PC-3 (cell line): ENCODE measurements around the gene KRT86. TPM values are rescaled to one million over a fixed set of nuclear protein-coding genes. Genes with fewer than 3 reads are reported as not detected.
A peak's percentile ranks its signal among the peaks of the same experiment; 100 is the strongest.

Experiments
- ATAC-seq: fragments of 200-7000 bp; cut with Tn5 transposase; 2 replicates; pipeline ENCODE4 v1.9.1; 2020; ENCODE audit warnings: mild to moderate bottlenecking, moderate library complexity
- BruUV-seq: library from RNA; stranded (reverse); fragments of 400-500 nt; replicated peaks from 2 replicates; lab custom pipeline; 2021; lab: Mats Ljungman, UMichigan
- CTCF ChIA-PET: fragments of 300-600 bp; sonication (Branson Sonifier 250); formaldehyde crosslinking; loops from one replicate; lab custom pipeline; 2022; ENCODE audit warnings: antibody characterized with exemption; lab: Charles Lee
- POLR2A ChIA-PET: fragments of 300-600 bp; sonication (Branson Sonifier 250); formaldehyde crosslinking; loops from one replicate; lab custom pipeline; 2022; ENCODE audit warnings: antibody characterized with exemption; ENCODE audit not compliant: unreplicated experiment; lab: Charles Lee
- DNase-seq: peaks from one replicate; pipeline ENCODE4 v3.0.0-alpha.2; 2015
- H2AFZ ChIP-seq: fragments of 300-600 bp; sonication (generic); 2 replicates; pipeline ENCODE4 v1.6.0; 2016; ENCODE audit warnings: antibody characterized with exemption, low read length
- H3F3A ChIP-seq: fragments of 300-600 bp; sonication (generic); one replicate; pipeline ENCODE4 v1.6.0; 2017; ENCODE audit warnings: antibody characterized with exemption, low read length, control low read depth, mild to moderate bottlenecking; ENCODE audit not compliant: unreplicated experiment
- H3K27ac ChIP-seq: fragments of 300-600 bp; sonication (generic); 2 replicates; pipeline ENCODE4 v1.5.1; 2016; ENCODE audit warnings: mild to moderate bottlenecking, low read length
- H3K27me3 ChIP-seq: fragments of 300-600 bp; sonication (generic); 2 replicates; pipeline ENCODE4 v1.6.1; 2016; ENCODE audit warnings: low read length, mixed read lengths
- H3K36me3 ChIP-seq: fragments of 300-600 bp; sonication (generic); 2 replicates; pipeline ENCODE4 v1.6.1; 2016; ENCODE audit warnings: low read depth, mixed run types, low read length, mixed read lengths
- H3K4me1 ChIP-seq: fragments of 300-600 bp; sonication (generic); 2 replicates; pipeline ENCODE4 v1.5.1; 2016; ENCODE audit warnings: low read length; ENCODE audit not compliant: insufficient read depth
- H3K4me2 ChIP-seq: fragments of 300-600 bp; sonication (generic); 2 replicates; pipeline ENCODE4 v1.6.0; 2016; ENCODE audit warnings: low read length
- H3K4me3 ChIP-seq: fragments of 300-600 bp; sonication (generic); 2 replicates; pipeline ENCODE4 v1.5.1; 2016; ENCODE audit warnings: mild to moderate bottlenecking, low read length, mixed read lengths
- H3K79me2 ChIP-seq: fragments of 300-600 bp; sonication (generic); 2 replicates; pipeline ENCODE4 v1.6.1; 2017; ENCODE audit warnings: low read length, mixed read lengths
- H3K9ac ChIP-seq: fragments of 300-600 bp; sonication (generic); 2 replicates; pipeline ENCODE4 v1.6.0; 2016; ENCODE audit warnings: mild to moderate bottlenecking, low read length
- H3K9me2 ChIP-seq: fragments of 300-600 bp; sonication (generic); replicated peaks from 2 replicates; pipeline ENCODE4 v1.6.1; 2016; ENCODE audit warnings: mixed run types, low read length, mixed read lengths
- H3K9me3 ChIP-seq: fragments of 300-600 bp; sonication (generic); 2 replicates; pipeline ENCODE4 v1.6.1; 2016; ENCODE audit warnings: low read length, mixed read lengths
- H4K20me1 ChIP-seq: fragments of 300-600 bp; sonication (generic); 2 replicates; pipeline ENCODE4 v1.6.1; 2016; ENCODE audit warnings: low read length, mixed read lengths
- CTCF ChIP-seq: fragments of 300-600 bp; sonication (generic); conservative IDR thresholded peaks from 2 replicates; pipeline ENCODE4 v1.5.1; 2017; ENCODE audit warnings: antibody characterized with exemption, low read depth, mild to moderate bottlenecking, low read length
- EZH2 ChIP-seq: fragments of 300-600 bp; sonication (generic); IDR thresholded peaks from one replicate; pipeline ENCODE4 v1.6.1; 2017; ENCODE audit warnings: antibody characterized with exemption, mild to moderate bottlenecking, low read length; ENCODE audit not compliant: unreplicated experiment
- EZH2phosphoT487 ChIP-seq: fragments of 300-600 bp; sonication (generic); IDR thresholded peaks from 2 replicates; pipeline ENCODE4 v1.6.1; 2018; ENCODE audit warnings: mild to moderate bottlenecking, antibody characterized with exemption, low read length, borderline replicate concordance
- intact Hi-C: fragments of 100-400 bp; cut with micrococcal nuclease; formaldehyde crosslinking; loops from 2 replicates; pipeline ENCODE4 v1.9.0; 2023
- total RNA-seq: library from RNA; depleted of rRNA; stranded (reverse); fragments of >200 nt; gene quantifications from 2 replicates; pipeline ENCODE4 v1.2.3, GENCODE V29; 2014

The KRT86 gene
- total RNA-seq, 1 experiment from 2014 or later: 1.2 TPM

- Histone ChIP-seq H3K4me2 (peak overlapping the region; percentile 99), H3K4me1 (peaks cover 54% of the 10 kb centered on the region), H4K20me1 (peaks cover 14% of the 10 kb centered on the region), H3K9me3 (no peaks in the 10 kb centered on the region), H3K4me3 (no peak overlapping the region), H3K79me2 (peaks cover 44% of the 10 kb centered on the region), H3F3A (peaks cover 10% of the 10 kb centered on the region), H3K9me2 (no peaks in the 10 kb centered on the region), H3K9ac (peak overlapping the region; percentile 20; the same call in 1 of the 2 replicates), H3K27me3 (no peaks in the 10 kb centered on the region), H2AFZ (no peak overlapping the region), H3K36me3 (peaks cover 14% of the 10 kb centered on the region), H3K27ac (peak overlapping the region; percentile 91)
- BruUV-seq: no TSS peak
- ChIA-PET POLR2A (interaction anchor here (1.3 kb wide), 1 partner anchor 83 kb away, joined by 4 read pairs; no protein-coding TSS in a partner anchor), CTCF (no interaction called here)
- no peak for TF ChIP-seq EZH2phosphoT487
- no peak for TF ChIP-seq CTCF
- no peak for TF ChIP-seq EZH2
- intact Hi-C loops: loop anchor here (2.0 kb wide), 2 partner anchors 37 to 51 kb away; partner anchors contain the start of gene KRT80
- no peak for DNase-seq
- peak; percentile 2; the same call in 1 of the 2 replicates for ATAC-seq
Measured at GRCh38 chr12:52229836-52230343, 44.6 kb upstream of the KRT86 start.

- H3K79me2 ChIP-seq: peaks cover 51% of the 10 kb centered on the region
- peaks cover 21% of the 10 kb centered on the region for H4K20me1 ChIP-seq
- H3K4me2 ChIP-seq: peak overlapping the region; percentile 99
- H3K9me3 ChIP-seq: no peaks in the 10 kb centered on the region
- H3K9me2 ChIP-seq: no peaks in the 10 kb centered on the region
- H2AFZ ChIP-seq: no peak overlapping the region
- H3K4me1 ChIP-seq: peaks cover 61% of the 10 kb centered on the region
- POLR2A ChIA-PET: interaction anchor here (0.6 to 0.7 kb wide), 3 partner anchors 13 to 129 kb away, joined by 3 to 7 read pairs (median 6); no protein-coding TSS in a partner anchor
- CTCF ChIA-PET: interaction anchor here (1.0 kb wide), 1 partner anchor 97 kb away, joined by 3 read pairs; no protein-coding TSS in a partner anchor
- H3F3A ChIP-seq: peaks cover 13% of the 10 kb centered on the region
- peaks cover 21% of the 10 kb centered on the region for H3K36me3 ChIP-seq
- H3K9ac ChIP-seq: peak overlapping the region; percentile 92
- no peak overlapping the region; the same call in 1 of the 2 replicates for H3K4me3 ChIP-seq
- peak overlapping the region; percentile 91 for H3K27ac ChIP-seq
- BruUV-seq: no TSS peak
- intact Hi-C loops: loop anchor here (2.0 kb wide), 2 partner anchors 38 to 50 kb away; partner anchors contain the start of gene KRT80
- DNase-seq: peak; percentile 95
- ATAC-seq: peak; percentile 70
- TF ChIP-seq CTCF (no peak), EZH2phosphoT487 (no peak), EZH2 (no peak)
- H3K27me3 ChIP-seq: no peaks in the 10 kb centered on the region
Measured at GRCh38 chr12:52230364-52231281, 43.8 kb upstream of the KRT86 start.
